GM18498 (cell line): ENCODE measurements around the gene DSCAM.

ENCODE experiments used
- ATAC-seq: cut with Tn5 transposase; IDR thresholded peaks from one replicate; pipeline ENCODE4 v1.9.1; 2021; ENCODE audit warnings: mild to moderate bottlenecking, moderate library complexity; ENCODE audit not compliant: unreplicated experiment

DSCAM gene

GRCh38 chr21:40402884-40403582, 443.9 kb downstream of the DSCAM start:
- no peak for ATAC-seq

GRCh38 chr21:40395732-40396131, 451.2 kb downstream of the DSCAM start:
- no peak for ATAC-seq

- no peak for ATAC-seq
Measured at GRCh38 chr21:40393066-40393465, 453.9 kb downstream of the DSCAM start.

GRCh38 chr21:40388046-40388445, 458.9 kb downstream of the DSCAM start:
- no peak for ATAC-seq

GRCh38 chr21:40386981-40387747, 459.8 kb downstream of the DSCAM start:
- ATAC-seq, result no peak

GRCh38 chr21:40386294-40386911, 460.6 kb downstream of the DSCAM start:
- ATAC-seq, result no peak

- no peak for ATAC-seq
Measured at GRCh38 chr21:40385883-40386282, 461.1 kb downstream of the DSCAM start.

- ATAC-seq, result no peak
Measured at GRCh38 chr21:40383951-40384350, 463.0 kb downstream of the DSCAM start.

- ATAC-seq, result no peak
Measured at GRCh38 chr21:40381111-40381510, 465.8 kb downstream of the DSCAM start.

GRCh38 chr21:40379881-40380810, 466.8 kb downstream of the DSCAM start:
- ATAC-seq, result no peak

- ATAC-seq, result no peak
Measured at GRCh38 chr21:40377135-40377534, 469.8 kb downstream of the DSCAM start.

GRCh38 chr21:40373761-40374160, 473.2 kb downstream of the DSCAM start:
- ATAC-seq, result no peak

- ATAC-seq, result no peak
Measured at GRCh38 chr21:40372506-40372905, 474.5 kb downstream of the DSCAM start.

- no peak for ATAC-seq
Measured at GRCh38 chr21:40371329-40371728, 475.6 kb downstream of the DSCAM start.

GRCh38 chr21:40356644-40357043, 490.3 kb downstream of the DSCAM start:
- no peak for ATAC-seq

- ATAC-seq, result no peak
Measured at GRCh38 chr21:40355076-40355475, 491.9 kb downstream of the DSCAM start.

- no peak for ATAC-seq
Measured at GRCh38 chr21:40351006-40351405, 496.0 kb downstream of the DSCAM start.

GRCh38 chr21:40349591-40349990, 497.4 kb downstream of the DSCAM start:
- ATAC-seq, result no peak

GRCh38 chr21:40345711-40346321, 501.1 kb downstream of the DSCAM start:
- ATAC-seq, result no peak

GRCh38 chr21:40340357-40340756, 506.6 kb downstream of the DSCAM start:
- no peak for ATAC-seq
